Fibroblast of pulmonary artery (primary cell): ENCODE results near the gene UPK2.

ENCODE experiments used
- DNase-seq: peaks from one replicate; pipeline ENCODE4 v3.0.0-alpha.2; 2010; ENCODE audit warnings: low read depth
- H3K4me3 ChIP-seq: replicated peaks from 2 replicates; pipeline ENCODE4 v1.5.1; 2011; ENCODE audit warnings: low read depth, mild to moderate bottlenecking, control low read depth, low read length, moderate library complexity
- TF ChIP-seq, protein P1 (sequence below): IDR thresholded peaks from 2 replicates; pipeline ENCODE4 v1.5.1; 2011; ENCODE audit warnings: mild to moderate bottlenecking, control low read depth, low read length, inconsistent platforms; ENCODE audit errors: missing control alignments

Gene UPK2

DNA sequence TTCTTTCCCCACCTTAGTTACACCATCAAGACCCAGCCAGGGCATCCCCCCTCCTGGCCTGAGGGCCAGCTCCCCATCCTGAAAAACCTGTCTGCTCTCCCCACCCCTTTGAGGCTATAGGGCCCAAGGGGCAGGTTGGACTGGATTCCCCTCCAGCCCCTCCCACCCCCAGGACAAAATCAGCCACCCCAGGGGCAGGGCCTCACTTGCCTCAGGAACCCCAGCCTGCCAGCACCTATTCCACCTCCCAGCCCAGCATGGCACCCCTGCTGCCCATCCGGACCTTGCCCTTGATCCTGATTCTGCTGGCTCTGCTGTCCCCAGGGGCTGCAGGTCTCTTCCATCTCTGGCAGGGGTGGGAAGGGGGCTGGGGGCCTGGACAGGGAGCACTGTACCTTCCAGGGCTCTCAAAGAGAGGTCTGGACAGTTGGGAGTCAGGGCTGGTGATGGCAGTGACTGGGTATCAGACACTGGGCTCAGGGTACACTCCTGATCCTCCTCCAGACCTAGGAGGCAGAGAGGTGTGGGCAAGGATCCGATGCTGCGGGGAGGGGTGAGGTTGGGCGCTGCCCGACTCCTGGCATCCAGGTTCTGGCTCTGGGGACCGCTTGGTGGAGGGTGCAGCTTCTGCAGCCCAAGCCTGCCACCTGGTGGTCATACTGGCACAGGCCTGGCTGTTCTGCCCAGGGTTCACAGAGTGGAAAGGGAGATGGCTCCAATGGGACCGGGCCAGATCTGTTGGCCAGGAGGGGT lies at the start of gene UPK2:
Gene UPK2, plus strand, starts transcription at position 205 of the 753 bp plus-strand sequence. Its CDS starts 53 bp downstream, at position 258.
- TF ChIP-seq, protein P1, sequence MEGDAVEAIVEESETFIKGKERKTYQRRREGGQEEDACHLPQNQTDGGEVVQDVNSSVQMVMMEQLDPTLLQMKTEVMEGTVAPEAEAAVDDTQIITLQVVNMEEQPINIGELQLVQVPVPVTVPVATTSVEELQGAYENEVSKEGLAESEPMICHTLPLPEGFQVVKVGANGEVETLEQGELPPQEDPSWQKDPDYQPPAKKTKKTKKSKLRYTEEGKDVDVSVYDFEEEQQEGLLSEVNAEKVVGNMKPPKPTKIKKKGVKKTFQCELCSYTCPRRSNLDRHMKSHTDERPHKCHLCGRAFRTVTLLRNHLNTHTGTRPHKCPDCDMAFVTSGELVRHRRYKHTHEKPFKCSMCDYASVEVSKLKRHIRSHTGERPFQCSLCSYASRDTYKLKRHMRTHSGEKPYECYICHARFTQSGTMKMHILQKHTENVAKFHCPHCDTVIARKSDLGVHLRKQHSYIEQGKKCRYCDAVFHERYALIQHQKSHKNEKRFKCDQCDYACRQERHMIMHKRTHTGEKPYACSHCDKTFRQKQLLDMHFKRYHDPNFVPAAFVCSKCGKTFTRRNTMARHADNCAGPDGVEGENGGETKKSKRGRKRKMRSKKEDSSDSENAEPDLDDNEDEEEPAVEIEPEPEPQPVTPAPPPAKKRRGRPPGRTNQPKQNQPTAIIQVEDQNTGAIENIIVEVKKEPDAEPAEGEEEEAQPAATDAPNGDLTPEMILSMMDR = peak; percentile 95
- DNase-seq = peak; percentile 83
- H3K4me3 ChIP-seq = no peak within 1 kb of the TSS

DNA sequence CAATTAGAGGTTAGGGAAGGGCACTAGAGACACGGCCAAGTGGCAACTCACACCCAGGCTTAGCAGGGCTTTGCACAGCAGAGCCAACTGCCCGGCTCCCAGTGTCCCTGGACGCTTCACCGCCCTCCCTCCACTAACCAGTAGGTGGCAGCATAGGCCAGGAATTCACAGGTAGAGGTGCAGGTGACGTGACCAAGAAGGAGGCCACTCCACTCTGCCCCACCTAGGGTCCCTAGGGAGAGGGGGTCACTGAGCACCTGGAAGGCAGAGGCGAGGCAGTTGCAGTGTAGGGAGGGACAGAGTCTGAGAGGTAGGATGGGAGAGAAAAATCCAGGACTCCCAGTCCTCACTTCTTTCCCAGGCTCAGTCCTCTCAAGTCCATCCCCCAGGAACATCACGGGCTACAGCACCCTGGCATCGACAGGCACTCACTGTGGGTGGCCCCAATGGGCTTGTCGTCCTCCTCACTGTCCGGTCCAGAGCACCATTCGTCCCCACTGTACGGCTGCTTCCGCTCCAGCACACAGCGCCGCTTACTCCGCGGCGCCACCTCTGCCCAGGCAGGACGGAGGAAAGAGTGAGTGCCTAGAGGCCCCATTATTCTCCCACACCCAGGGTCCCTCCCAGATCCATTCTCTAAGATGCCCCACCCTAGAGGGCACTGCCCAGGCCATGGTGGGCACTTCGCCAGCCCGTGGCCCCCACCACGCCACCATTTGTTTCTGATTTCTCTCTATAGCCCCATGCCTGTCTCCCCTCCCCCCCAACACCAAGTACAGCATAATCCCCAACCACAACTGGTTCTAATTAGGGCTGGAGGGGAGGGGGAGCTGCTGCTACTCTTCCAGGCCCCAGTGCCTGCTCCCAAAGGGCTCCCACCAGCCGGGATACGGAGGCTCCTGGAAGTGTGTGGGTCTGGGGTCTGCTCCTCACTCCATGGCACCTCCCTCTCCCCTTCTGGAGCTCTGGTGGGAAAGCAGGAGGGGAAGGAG lies 48.8 kb upstream of the UPK2 start:
- TF ChIP-seq, protein P1 = peak; percentile 86
- no peak overlapping the region for H3K4me3 ChIP-seq
- peak; percentile 79 for DNase-seq

DNA sequence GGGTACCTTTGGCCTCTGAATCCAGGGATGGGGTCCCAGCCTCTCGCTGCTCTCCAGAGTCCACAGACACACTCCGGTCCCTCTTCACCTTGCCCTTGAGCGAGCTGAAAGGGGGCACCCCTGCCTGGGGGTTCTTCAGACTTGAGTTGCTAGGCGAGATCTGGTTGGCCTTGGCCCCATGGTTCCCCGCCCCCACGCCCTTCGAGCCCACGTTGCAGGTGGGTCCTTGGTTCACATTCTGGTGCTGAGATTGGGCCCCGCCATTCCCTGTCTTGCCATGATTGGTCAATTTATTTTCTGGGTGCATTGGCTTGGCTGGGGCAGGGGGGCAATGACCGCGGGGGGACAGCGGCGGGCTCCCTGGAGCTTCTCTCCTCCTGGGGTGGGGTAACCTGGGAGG lies 47.8 kb upstream of the UPK2 start:
- no peak for DNase-seq
- H3K4me3 ChIP-seq = no peak overlapping the region
- TF ChIP-seq, protein P1 = no peak

DNA sequence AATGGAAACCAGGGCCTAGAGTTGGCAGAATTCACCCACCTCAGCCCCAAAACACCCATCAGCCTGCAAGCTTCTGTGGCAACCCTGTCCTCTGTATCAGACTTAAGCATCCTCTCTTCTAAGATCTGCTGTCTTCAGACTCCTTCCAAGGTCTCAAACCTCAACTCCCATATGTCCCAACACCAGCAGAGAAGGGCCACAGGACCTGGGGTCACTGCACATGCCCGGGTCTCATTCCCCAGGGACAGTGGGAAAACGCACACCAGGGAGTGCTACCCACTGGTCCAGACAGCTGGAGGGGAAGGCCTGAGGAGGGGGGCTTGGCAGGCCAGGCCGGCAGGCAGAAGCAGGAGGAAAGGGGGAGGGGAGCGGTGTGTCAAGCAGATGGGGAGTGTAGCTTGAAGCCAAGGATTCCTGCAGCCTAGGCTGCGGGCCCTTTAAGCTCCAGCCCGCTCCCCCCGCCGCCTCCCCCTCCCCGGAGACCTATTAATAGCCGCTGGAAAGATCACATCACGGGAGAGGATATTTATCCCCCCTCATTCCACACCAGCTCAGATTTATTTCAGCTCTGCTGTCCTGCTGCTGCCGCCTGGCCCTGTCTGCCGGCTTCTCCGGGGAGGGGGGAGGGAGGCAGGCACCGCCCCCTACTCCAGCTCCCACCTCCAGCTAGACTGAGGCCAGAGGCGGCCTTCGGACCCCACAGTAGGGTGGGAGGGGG lies 47.0 kb upstream of the UPK2 start:
- TF ChIP-seq, protein P1 = no peak
- peak overlapping the region; percentile 51 for H3K4me3 ChIP-seq
- DNase-seq = peak; percentile 89

DNA sequence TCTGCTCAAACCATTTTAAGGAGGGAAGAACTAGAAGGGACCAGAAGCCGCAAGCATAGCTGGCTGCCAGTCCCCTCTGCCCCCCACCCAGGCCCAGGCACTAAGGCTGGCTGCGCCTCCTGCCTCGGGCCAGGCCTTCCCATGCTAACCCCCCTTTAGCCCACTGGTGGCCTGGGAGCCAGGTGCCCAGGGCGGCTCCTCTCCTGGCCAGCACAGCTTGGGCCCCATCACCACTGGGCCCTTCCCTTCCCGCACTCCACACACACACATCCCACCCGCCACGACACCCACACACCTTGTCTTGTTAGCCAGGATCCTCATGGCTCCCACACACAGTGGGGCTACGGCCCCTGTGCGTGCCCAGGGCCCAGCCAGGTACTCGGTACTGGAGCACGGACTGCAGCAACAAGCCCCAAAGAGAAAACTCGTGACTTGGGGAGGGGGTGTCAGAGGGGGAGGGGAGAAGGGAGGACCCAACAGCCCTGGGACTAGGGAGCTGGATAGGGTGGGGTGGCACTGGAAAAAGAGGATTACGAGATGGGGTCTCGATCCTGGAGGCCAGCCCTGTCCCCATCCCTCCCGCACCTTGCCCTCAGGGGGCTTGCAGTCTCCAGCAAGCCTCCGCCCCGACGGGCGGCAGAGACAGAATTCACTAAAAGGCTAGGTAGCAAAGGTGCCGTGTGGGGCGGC lies 46.3 kb upstream of the UPK2 start:
- TF ChIP-seq, protein P1 = no peak
- DNase-seq = no peak
- peak overlapping the region; percentile 51 for H3K4me3 ChIP-seq
